Left renal cortex interstitium (tissue), 4 donors: Measurements from ENCODE around the gene SKAP2. TPM values are rescaled to one million over a fixed set of nuclear protein-coding genes. Genes with fewer than 3 reads are reported as not detected.

ENCODE experiments used
- DNase-seq, 4 donors: peaks; one replicate each; pipeline ENCODE4 v3.0.0-alpha.2; 2013; ENCODE audit warnings: low read depth in 4 of 4, low spot score in 2 of 4, missing footprints in 1 of 4
- polyA plus RNA-seq, 4 donors: library from polyadenylated mRNA; unstranded; fragments of 120-200 nt; gene quantifications; one replicate each; pipeline ENCODE4 v1.2.1, GENCODE V29; 2013; ENCODE audit not compliant: insufficient read length in 4 of 4

Gene SKAP2
- polyA plus RNA-seq, 4 donors = 20.4 to 28.1 (median 25.6) TPM

DNA sequence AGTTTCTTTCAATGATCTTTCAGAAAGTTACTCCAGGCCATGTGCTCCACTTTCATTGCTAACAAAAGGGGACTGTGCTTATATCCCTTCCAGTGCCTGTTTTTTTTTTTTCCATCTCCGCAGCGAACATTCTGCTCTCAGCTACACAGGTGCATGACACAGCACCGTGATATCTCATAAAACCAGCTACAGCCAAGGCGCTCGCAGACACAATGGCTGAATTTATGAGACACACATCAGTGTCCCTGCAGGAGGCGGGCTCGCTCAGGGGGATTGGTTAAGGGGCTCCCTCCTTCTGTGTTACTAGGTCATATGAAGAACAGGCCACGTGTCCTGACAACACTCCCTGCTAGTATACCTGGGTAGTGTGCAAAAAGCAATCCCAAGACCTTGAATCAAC lies 245.5 kb downstream of the SKAP2 start:
- no peak for DNase-seq

DNA sequence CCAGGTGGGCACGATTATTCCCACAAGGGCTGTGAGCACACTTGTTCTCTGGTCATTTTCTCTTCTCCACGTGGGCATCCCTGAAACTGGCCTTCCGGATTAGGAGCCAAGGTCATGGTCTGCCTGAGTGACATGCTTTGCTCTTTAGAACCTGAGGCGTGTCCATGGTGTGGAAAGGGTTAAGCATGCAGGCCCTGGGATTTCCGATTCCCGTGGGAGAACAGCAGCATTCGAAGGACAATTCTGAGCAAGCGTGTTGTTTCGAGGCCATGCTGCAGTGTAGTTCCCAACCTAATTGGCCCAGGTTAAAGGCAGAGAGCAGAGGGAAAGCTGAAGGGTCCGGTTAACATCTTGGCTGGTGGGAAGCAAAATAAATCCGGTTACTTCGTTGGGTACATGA lies 245.9 kb downstream of the SKAP2 start:
- DNase-seq = no peak

Other genes with a start within 250 kb of the SKAP2 start
- 1 to 10 TPM; 1.9 to 2.8 (median 2.6) TPM for gene HOXA1, start 231.4 kb upstream of the SKAP2 start, polyA plus RNA-seq
- gene HOXA2, start 238.1 kb upstream of the SKAP2 start, polyA plus RNA-seq = 10 to 100 TPM in 2 of 4 donors, 1 to 10 TPM in 2; 6.5 to 13.6 (median 10.5) TPM